ENCODE measurements around the gene SMIM1. TPM values are rescaled to one million over a fixed set of nuclear protein-coding genes. Genes with fewer than 3 reads are reported as not detected.

SMIM1 gene
- total RNA-seq, 1 donor from 2014 or later, result 1.3 TPM

DNA sequence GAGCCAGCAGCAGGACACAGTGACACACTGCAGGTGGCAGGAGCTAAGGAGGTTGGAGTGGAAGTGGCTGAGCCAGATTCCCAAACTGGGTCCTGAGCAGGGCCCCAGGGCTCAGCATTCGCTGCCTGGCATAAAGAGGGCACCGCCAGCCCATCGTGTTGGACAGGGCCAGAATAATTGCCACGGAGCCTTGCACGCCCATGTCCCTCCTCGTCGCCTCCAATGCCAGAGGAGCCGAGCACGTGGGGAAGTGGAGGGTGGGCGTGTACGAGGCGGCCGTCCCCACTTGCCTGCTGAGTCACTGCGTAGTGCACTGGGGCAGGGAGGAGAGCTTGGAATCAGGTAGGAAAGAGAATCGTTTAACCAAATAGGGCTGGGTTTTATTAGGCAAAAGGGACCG is 49.9 kb downstream of the SMIM1 start:
- Mint-ChIP-seq H3K36me3 (ENCODE audit: unreplicated experiment) (peaks cover 42% of the 10 kb centered on the region), H3K9me3 (ENCODE audit: unreplicated experiment) (no peaks in the 10 kb centered on the region), H3K4me3 (ENCODE audit: unreplicated experiment) (no peak overlapping the region), H3K27me3 (ENCODE audit: unreplicated experiment) (no peaks in the 10 kb centered on the region), H3K27ac (ENCODE audit: unreplicated experiment) (no peak overlapping the region), H3K4me1 (ENCODE audit: unreplicated experiment) (peaks cover 16% of the 10 kb centered on the region)
- DNase-seq (ENCODE audit: extremely low spot score, unreplicated experiment), result no peak
- TF ChIP-seq, protein P1, sequence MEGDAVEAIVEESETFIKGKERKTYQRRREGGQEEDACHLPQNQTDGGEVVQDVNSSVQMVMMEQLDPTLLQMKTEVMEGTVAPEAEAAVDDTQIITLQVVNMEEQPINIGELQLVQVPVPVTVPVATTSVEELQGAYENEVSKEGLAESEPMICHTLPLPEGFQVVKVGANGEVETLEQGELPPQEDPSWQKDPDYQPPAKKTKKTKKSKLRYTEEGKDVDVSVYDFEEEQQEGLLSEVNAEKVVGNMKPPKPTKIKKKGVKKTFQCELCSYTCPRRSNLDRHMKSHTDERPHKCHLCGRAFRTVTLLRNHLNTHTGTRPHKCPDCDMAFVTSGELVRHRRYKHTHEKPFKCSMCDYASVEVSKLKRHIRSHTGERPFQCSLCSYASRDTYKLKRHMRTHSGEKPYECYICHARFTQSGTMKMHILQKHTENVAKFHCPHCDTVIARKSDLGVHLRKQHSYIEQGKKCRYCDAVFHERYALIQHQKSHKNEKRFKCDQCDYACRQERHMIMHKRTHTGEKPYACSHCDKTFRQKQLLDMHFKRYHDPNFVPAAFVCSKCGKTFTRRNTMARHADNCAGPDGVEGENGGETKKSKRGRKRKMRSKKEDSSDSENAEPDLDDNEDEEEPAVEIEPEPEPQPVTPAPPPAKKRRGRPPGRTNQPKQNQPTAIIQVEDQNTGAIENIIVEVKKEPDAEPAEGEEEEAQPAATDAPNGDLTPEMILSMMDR (IDR thresholded peaks at IDR 0.05), result no peak

GRCh38 chr1:3824650-3825049 is 52.1 kb downstream of the SMIM1 start:
- no peaks in the 10 kb centered on the region for H3K27me3 Mint-ChIP-seq (ENCODE audit: unreplicated experiment)
- peaks cover 7% of the 10 kb centered on the region for H3K4me1 Mint-ChIP-seq (ENCODE audit: unreplicated experiment)
- H3K36me3 Mint-ChIP-seq (ENCODE audit: unreplicated experiment), result peaks cover 52% of the 10 kb centered on the region
- DNase-seq (ENCODE audit: extremely low spot score, unreplicated experiment), result no peak
- no peaks in the 10 kb centered on the region for H3K9me3 Mint-ChIP-seq (ENCODE audit: unreplicated experiment)
- H3K4me3 Mint-ChIP-seq (ENCODE audit: unreplicated experiment), result no peak overlapping the region
- TF ChIP-seq, protein P1 (IDR thresholded peaks at IDR 0.05), result no peak
- H3K27ac Mint-ChIP-seq (ENCODE audit: unreplicated experiment), result no peak overlapping the region

GRCh38 chr1:3825356-3825755 is 52.8 kb downstream of the SMIM1 start:
- H3K4me1 Mint-ChIP-seq (ENCODE audit: unreplicated experiment), result no peaks in the 10 kb centered on the region

More at GRCh38 chr1:3825356-3825755, 52.8 kb downstream of the SMIM1 start:
- no peak for DNase-seq (ENCODE audit: extremely low spot score, unreplicated experiment)
- no peaks in the 10 kb centered on the region for H3K27me3 Mint-ChIP-seq (ENCODE audit: unreplicated experiment)
- H3K9me3 Mint-ChIP-seq (ENCODE audit: unreplicated experiment), result no peaks in the 10 kb centered on the region
- no peak overlapping the region for H3K27ac Mint-ChIP-seq (ENCODE audit: unreplicated experiment)
- peaks cover 52% of the 10 kb centered on the region for H3K36me3 Mint-ChIP-seq (ENCODE audit: unreplicated experiment)
- TF ChIP-seq, protein P1 (IDR thresholded peaks at IDR 0.05), result no peak
- H3K4me3 Mint-ChIP-seq (ENCODE audit: unreplicated experiment), result no peak overlapping the region

Other genes starting within 250 kb of the SMIM1 start
- 255 and 262 TPM in 2 replicates for gene MEGF6, start 161.2 kb upstream of the SMIM1 start, total RNA-seq
- 49.1 and 49.5 TPM in 2 replicates for gene TPRG1L, start 147.7 kb upstream of the SMIM1 start, total RNA-seq
- gene WRAP73, start 122.6 kb upstream of the SMIM1 start, total RNA-seq, result 20.1 and 20.5 TPM in 2 replicates
- gene TP73, start 120.2 kb upstream of the SMIM1 start, total RNA-seq, result 0.16 and 0.24 TPM in 2 replicates
- not detected in 2 replicates for gene CCDC27, start 20.3 kb upstream of the SMIM1 start, total RNA-seq
- 52.3 and 59.5 TPM in 2 replicates for gene LRRC47, start 23.7 kb downstream of the SMIM1 start, total RNA-seq
- 35.1 and 45.4 TPM in 2 replicates for gene CEP104, start 84.5 kb downstream of the SMIM1 start, total RNA-seq
- gene DFFB, start 84.7 kb downstream of the SMIM1 start, total RNA-seq, result 7.1 and 11.0 TPM in 2 replicates
- 22.1 and 23.6 TPM in 2 replicates for gene C1orf174, start 127.5 kb downstream of the SMIM1 start, total RNA-seq

Measured in osteocyte (in vitro differentiated cells).